WTC11 (cell line): ENCODE measurements around the gene SNRPE.

Source experiments
- CBFB ChIP-seq: sonication (generic); formaldehyde crosslinking; IDR thresholded peaks from 2 replicates; pipeline ENCODE4 v1.8.1; 2022; ENCODE audit warnings: mild to moderate bottlenecking, low read depth, missing genetic modification reagents
- CREB1 ChIP-seq: sonication (generic); formaldehyde crosslinking; IDR thresholded peaks from 2 replicates; pipeline ENCODE4 v1.8.0; 2023; ENCODE audit warnings: mild to moderate bottlenecking, missing genetic modification reagents
- CTCF ChIP-seq: fragments of 200-600 bp; IDR thresholded peaks from 2 replicates; pipeline ENCODE4 v1.8.0; 2022; ENCODE audit warnings: antibody characterized with exemption
- E2F5 ChIP-seq: sonication (generic); formaldehyde crosslinking; IDR thresholded peaks from 2 replicates; pipeline ENCODE4 v1.8.1; 2022; ENCODE audit warnings: mild to moderate bottlenecking, moderate library complexity, missing genetic modification reagents
- KAT7 ChIP-seq: sonication (generic); formaldehyde crosslinking; IDR thresholded peaks from 2 replicates; pipeline ENCODE4 v1.8.1; 2023; ENCODE audit warnings: missing genetic modification reagents, mild to moderate bottlenecking, borderline replicate concordance
- NFE2L1 ChIP-seq: sonication (generic); formaldehyde crosslinking; IDR thresholded peaks from 2 replicates; pipeline ENCODE4 v1.8.1; 2023; ENCODE audit warnings: missing genetic modification reagents
- NR1H2 ChIP-seq: sonication (generic); formaldehyde crosslinking; IDR thresholded peaks from 2 replicates; pipeline ENCODE4 v1.9.0; 2021; ENCODE audit warnings: mild to moderate bottlenecking, moderate library complexity, missing genetic modification reagents
- ZNF219 ChIP-seq: sonication (generic); formaldehyde crosslinking; IDR thresholded peaks from 2 replicates; pipeline ENCODE4 v1.8.0; 2023; ENCODE audit warnings: missing genetic modification reagents, mild to moderate bottlenecking, borderline replicate concordance

DNA sequence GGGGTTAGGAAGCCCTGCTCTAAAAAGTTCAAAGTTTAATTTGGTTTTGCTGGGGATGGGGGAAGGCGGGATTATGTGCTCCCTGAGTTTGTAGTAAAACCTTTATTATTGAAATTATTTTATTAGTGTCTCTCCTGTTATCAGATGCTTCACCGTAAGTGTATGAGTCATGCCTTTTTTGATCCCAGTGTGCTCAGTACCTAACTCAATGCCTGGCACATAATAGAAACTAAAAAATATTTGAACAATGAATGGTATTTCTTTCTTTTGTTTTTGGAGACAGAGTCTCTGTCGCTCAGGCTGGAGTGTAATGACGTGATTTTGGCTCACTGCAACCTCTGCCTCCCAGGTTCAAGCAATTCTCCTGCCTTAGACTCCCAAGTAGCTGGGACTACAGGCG, 6.4 kb downstream of the SNRPE start:
- TF ChIP-seq CTCF (no peak), E2F5 (no peak), ZNF219 (CRISPR knock-in tag) (no peak), NFE2L1 (CRISPR knock-in tag) (no peak), NR1H2 (CRISPR knock-in tag) (no peak), CBFB (no peak), CREB1 (CRISPR knock-in tag) (no peak), KAT7 (no peak)
